Activated naive CD4-positive, alpha-beta T cell treated with anti-CD3 and anti-CD28 coated beads for 36 hours (primary cell): ENCODE data around the gene LHX1. TPM values are rescaled to one million over a fixed set of nuclear protein-coding genes. Genes with fewer than 3 reads are reported as not detected.

ENCODE experiments used
- CTCF ChIA-PET: fragments of 350-600 bp; sonication (Branson Sonifier 250); formaldehyde crosslinking; loops from one replicate; lab custom pipeline; 2021; ENCODE audit warnings: antibody characterized with exemption; lab: Charles Lee
- DNase-seq: peaks from one replicate; pipeline ENCODE4 v3.0.0-alpha.2; 2020
- H3K27ac Mint-ChIP-seq: one replicate; pipeline ENCODE4 v1.8.0; 2021; ENCODE audit warnings: mild to moderate bottlenecking, mixed read lengths
- H3K27me3 Mint-ChIP-seq: one replicate; pipeline ENCODE4 v1.8.0; 2021; ENCODE audit warnings: low read depth, mixed read lengths
- H3K36me3 Mint-ChIP-seq: one replicate; pipeline ENCODE4 v1.8.0; 2021; ENCODE audit warnings: low read depth, mixed read lengths
- H3K4me1 Mint-ChIP-seq: one replicate; pipeline ENCODE4 v1.8.0; 2021; ENCODE audit warnings: low read depth, mixed read lengths
- H3K4me3 Mint-ChIP-seq: one replicate; pipeline ENCODE4 v1.8.0; 2021; ENCODE audit warnings: mild to moderate bottlenecking, moderate library complexity, mixed read lengths
- H3K9me3 Mint-ChIP-seq: one replicate; pipeline ENCODE4 v1.8.0; 2021; ENCODE audit warnings: mixed read lengths
- intact Hi-C: fragments of 100-400 bp; cut with micrococcal nuclease; formaldehyde crosslinking; loops from one replicate; pipeline ENCODE4 v1.15.1; 2023
- total RNA-seq, 2 experiments: library from RNA; stranded (reverse); gene quantifications; one replicate each; pipeline ENCODE4 v1.2.3, GENCODE V29; 2021

Gene LHX1
- total RNA-seq, result not detected

GRCh38 chr17:36937001-36937958, at the start of gene LHX1:
LHX1 (plus strand) TSS chr17:36937475; CDS start chr17:36938198, 723 bp downstream.
- Mint-ChIP-seq H3K27me3 (peaks cover 85% of the 10 kb centered on the region), H3K27ac (no peak within 1 kb of the TSS), H3K4me3 (peak within 1 kb of the TSS; percentile 59), H3K9me3 (no peaks in the 10 kb centered on the region), H3K36me3 (no peaks in the 10 kb centered on the region), H3K4me1 (peaks cover 69% of the 10 kb centered on the region)
- DNase-seq, result no peak
- CTCF ChIA-PET, result no interaction called here
- intact Hi-C loops, result loop anchor here (10.0 kb wide), 1 partner anchor 808 kb away; the partner anchor contains the start of gene HNF1B

GRCh38 chr17:36888236-36888951, 48.9 kb upstream of the LHX1 start:
- DNase-seq, result no peak
- Mint-ChIP-seq H3K27me3 (peaks cover 9% of the 10 kb centered on the region), H3K9me3 (no peaks in the 10 kb centered on the region), H3K4me3 (no peak overlapping the region), H3K4me1 (no peaks in the 10 kb centered on the region), H3K36me3 (no peaks in the 10 kb centered on the region), H3K27ac (no peak overlapping the region)
- intact Hi-C loops, result no loop called here
- CTCF ChIA-PET, result no interaction called here

- DNase-seq, result no peak
- H3K4me3 Mint-ChIP-seq, result no peak overlapping the region
- no peaks in the 10 kb centered on the region for H3K9me3 Mint-ChIP-seq
- intact Hi-C loops, result no loop called here
- H3K27me3 Mint-ChIP-seq, result peaks cover 5% of the 10 kb centered on the region
- no peaks in the 10 kb centered on the region for H3K4me1 Mint-ChIP-seq
- no peak overlapping the region for H3K27ac Mint-ChIP-seq
- CTCF ChIA-PET, result no interaction called here
- H3K36me3 Mint-ChIP-seq, result no peaks in the 10 kb centered on the region
Measured at GRCh38 chr17:36889770-36890349, 47.4 kb upstream of the LHX1 start.

GRCh38 chr17:36890398-36891168, 46.7 kb upstream of the LHX1 start:
- Mint-ChIP-seq H3K27me3 (peaks cover under 1% of the 10 kb centered on the region), H3K4me1 (no peaks in the 10 kb centered on the region), H3K4me3 (no peak overlapping the region), H3K36me3 (no peaks in the 10 kb centered on the region), H3K27ac (no peak overlapping the region), H3K9me3 (no peaks in the 10 kb centered on the region)
- intact Hi-C loops, result no loop called here
- CTCF ChIA-PET, result no interaction called here
- DNase-seq, result no peak

GRCh38 chr17:36892112-36892838, 45.0 kb upstream of the LHX1 start:
- intact Hi-C loops, result no loop called here

GRCh38 chr17:36894177-36894576, 43.1 kb upstream of the LHX1 start:
- CTCF ChIA-PET, result interaction anchor here (0.7 kb wide), 1 partner anchor 1520 kb away, joined by 3 read pairs; no protein-coding TSS in a partner anchor
- H3K27ac Mint-ChIP-seq, result no peak overlapping the region
- intact Hi-C loops, result no loop called here
- no peaks in the 10 kb centered on the region for H3K27me3 Mint-ChIP-seq
- no peaks in the 10 kb centered on the region for H3K9me3 Mint-ChIP-seq
- no peaks in the 10 kb centered on the region for H3K36me3 Mint-ChIP-seq
- DNase-seq, result no peak
- no peak overlapping the region for H3K4me3 Mint-ChIP-seq
- H3K4me1 Mint-ChIP-seq, result no peaks in the 10 kb centered on the region

More at GRCh38 chr17:36892112-36892838, 45.0 kb upstream of the LHX1 start:
- CTCF ChIA-PET, result no interaction called here
- H3K27ac Mint-ChIP-seq, result no peak overlapping the region
- no peak overlapping the region for H3K4me3 Mint-ChIP-seq
- H3K9me3 Mint-ChIP-seq, result no peaks in the 10 kb centered on the region
- DNase-seq, result no peak
- H3K4me1 Mint-ChIP-seq, result no peaks in the 10 kb centered on the region
- H3K27me3 Mint-ChIP-seq, result no peaks in the 10 kb centered on the region
- no peaks in the 10 kb centered on the region for H3K36me3 Mint-ChIP-seq

- no peak for DNase-seq
- H3K4me3 Mint-ChIP-seq, result no peak overlapping the region
- CTCF ChIA-PET, result no interaction called here
- no peaks in the 10 kb centered on the region for H3K27me3 Mint-ChIP-seq
- H3K9me3 Mint-ChIP-seq, result no peaks in the 10 kb centered on the region
- H3K4me1 Mint-ChIP-seq, result no peaks in the 10 kb centered on the region
- no peak overlapping the region for H3K27ac Mint-ChIP-seq
- H3K36me3 Mint-ChIP-seq, result no peaks in the 10 kb centered on the region
- intact Hi-C loops, result no loop called here
Measured at GRCh38 chr17:36894925-36895324, 42.4 kb upstream of the LHX1 start.

GRCh38 chr17:36899250-36900159, 37.8 kb upstream of the LHX1 start:
- DNase-seq, result no peak
- CTCF ChIA-PET, result no interaction called here
- intact Hi-C loops, result no loop called here
- peaks cover 8% of the 10 kb centered on the region for H3K27me3 Mint-ChIP-seq
- no peak overlapping the region for H3K4me3 Mint-ChIP-seq
- no peaks in the 10 kb centered on the region for H3K9me3 Mint-ChIP-seq
- no peaks in the 10 kb centered on the region for H3K4me1 Mint-ChIP-seq
- H3K36me3 Mint-ChIP-seq, result no peaks in the 10 kb centered on the region
- H3K27ac Mint-ChIP-seq, result no peak overlapping the region

GRCh38 chr17:36900160-36900512, 37.1 kb upstream of the LHX1 start:
- Mint-ChIP-seq H3K27me3 (peaks cover 8% of the 10 kb centered on the region), H3K36me3 (no peaks in the 10 kb centered on the region), H3K4me1 (no peaks in the 10 kb centered on the region), H3K27ac (no peak overlapping the region), H3K9me3 (no peaks in the 10 kb centered on the region), H3K4me3 (no peak overlapping the region)
- DNase-seq, result no peak
- intact Hi-C loops, result no loop called here
- CTCF ChIA-PET, result no interaction called here

GRCh38 chr17:36901506-36901905, 35.8 kb upstream of the LHX1 start:
- no peaks in the 10 kb centered on the region for H3K9me3 Mint-ChIP-seq
- intact Hi-C loops, result no loop called here
- CTCF ChIA-PET, result no interaction called here
- H3K27me3 Mint-ChIP-seq, result peaks cover 8% of the 10 kb centered on the region
- no peaks in the 10 kb centered on the region for H3K4me1 Mint-ChIP-seq
- no peaks in the 10 kb centered on the region for H3K36me3 Mint-ChIP-seq
- H3K27ac Mint-ChIP-seq, result no peak overlapping the region
- H3K4me3 Mint-ChIP-seq, result no peak overlapping the region
- no peak for DNase-seq

GRCh38 chr17:36907407-36907806, 29.9 kb upstream of the LHX1 start:
- Mint-ChIP-seq H3K4me3 (no peak overlapping the region), H3K4me1 (no peaks in the 10 kb centered on the region), H3K36me3 (no peaks in the 10 kb centered on the region), H3K27ac (no peak overlapping the region), H3K9me3 (no peaks in the 10 kb centered on the region), H3K27me3 (peaks cover 17% of the 10 kb centered on the region)
- no peak for DNase-seq
- CTCF ChIA-PET, result no interaction called here
- intact Hi-C loops, result no loop called here
